ENCODE results near the gene EEIG1.

EEIG1 gene

GRCh38 chr9:127937388-127938297 lies 43.1 kb downstream of the EEIG1 start, which contains the start of gene DPM2:
Gene DPM2 (minus strand): TSS chr9:127937854. CDS start chr9:127937820, 34 bp downstream.
- Histone ChIP-seq H4K20me1 (peaks cover 33% of the 10 kb centered on the region), H3K27me3 (no peaks in the 10 kb centered on the region), H3K4me1 (peaks cover 37% of the 10 kb centered on the region), H3K27ac (peak within 1 kb of the TSS; percentile 86), H3K36me3 (peaks cover 31% of the 10 kb centered on the region), H3K4me3 (peak within 1 kb of the TSS; percentile 89), H3K9me3 (no peaks in the 10 kb centered on the region), H3K9ac (peak within 1 kb of the TSS; percentile 86), H3K4me2 (peak within 1 kb of the TSS; percentile 95)
- no peak for TF ChIP-seq Cebpa-rat (IDR thresholded peaks at IDR 0.05)

DNA sequence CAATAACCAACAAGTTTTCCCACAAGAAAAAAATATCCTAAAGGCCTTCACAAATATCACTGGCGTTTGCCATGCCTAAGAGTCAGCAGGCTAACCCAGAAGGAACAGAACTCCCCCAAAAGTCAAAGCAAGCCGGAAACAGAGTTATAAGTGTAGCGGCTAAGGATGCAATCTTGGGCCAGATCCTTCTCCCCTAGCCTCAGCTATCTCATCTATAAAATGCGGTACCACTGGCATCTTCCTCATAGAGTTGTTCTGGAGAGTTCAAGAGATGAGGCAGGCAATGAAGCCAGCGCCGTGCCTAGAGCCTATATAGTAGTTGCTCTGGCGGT lies 43.8 kb downstream of the EEIG1 start:
- peaks cover 35% of the 10 kb centered on the region for H4K20me1 ChIP-seq
- peaks cover 38% of the 10 kb centered on the region for H3K4me1 ChIP-seq
- H3K9ac ChIP-seq = peak overlapping the region; percentile 86
- peak overlapping the region; percentile 89 for H3K4me3 ChIP-seq
- no peaks in the 10 kb centered on the region for H3K27me3 ChIP-seq
- peak overlapping the region; percentile 86 for H3K27ac ChIP-seq
- peak overlapping the region; percentile 95 for H3K4me2 ChIP-seq
- no peaks in the 10 kb centered on the region for H3K9me3 ChIP-seq
- H3K36me3 ChIP-seq = peaks cover 24% of the 10 kb centered on the region
- no peak for TF ChIP-seq Cebpa-rat (IDR thresholded peaks at IDR 0.05)

DNA sequence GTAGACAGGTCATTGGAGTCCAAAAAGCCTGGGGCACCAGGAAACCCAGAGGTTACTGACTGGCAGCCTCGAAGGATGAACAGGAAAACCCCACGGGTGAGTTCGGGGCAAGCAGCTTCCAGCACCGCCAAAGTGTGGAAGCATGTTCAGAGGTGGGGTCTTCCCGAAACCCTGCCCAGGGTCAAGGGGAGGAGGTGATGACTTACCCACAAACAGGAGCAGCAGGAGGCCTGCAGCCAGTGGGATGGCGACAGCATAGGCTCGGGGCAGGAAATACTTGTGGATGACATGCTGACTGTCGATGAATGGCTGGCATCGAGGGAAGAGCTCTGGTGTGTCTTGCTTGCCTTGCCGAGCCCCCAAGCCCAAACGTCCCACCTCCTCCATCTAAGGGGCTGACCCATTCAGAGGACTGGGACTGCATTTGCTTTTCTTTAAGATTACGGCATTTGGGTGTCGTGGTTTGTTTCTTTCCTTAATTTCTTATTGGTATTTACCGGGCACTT lies 44.4 kb downstream of the EEIG1 start:
- TF ChIP-seq Cebpa-rat (IDR thresholded peaks at IDR 0.05) = no peak
- Histone ChIP-seq H3K27ac (peak overlapping the region; percentile 86; the same call in 1 of the 2 replicates), H3K4me3 (peak overlapping the region; percentile 89)

GRCh38 chr9:127935765-127936221 lies 45.0 kb downstream of the EEIG1 start:
- peaks cover 50% of the 10 kb centered on the region for H3K4me1 ChIP-seq
- peak overlapping the region; percentile 89 for H3K4me3 ChIP-seq
- H3K27ac ChIP-seq = 0 out of 2 replicates have a peak overlapping the region, but pooled peaks have one; percentile 10
- peaks cover 23% of the 10 kb centered on the region for H3K36me3 ChIP-seq
- H3K9ac ChIP-seq = peak overlapping the region; percentile 86
- H4K20me1 ChIP-seq = peaks cover 46% of the 10 kb centered on the region
- peak overlapping the region; percentile 95 for H3K4me2 ChIP-seq
- H3K9me3 ChIP-seq = no peaks in the 10 kb centered on the region
- no peak for TF ChIP-seq Cebpa-rat (IDR thresholded peaks at IDR 0.05)
- no peaks in the 10 kb centered on the region for H3K27me3 ChIP-seq

More for the DNA sequence above, 44.4 kb downstream of the EEIG1 start:
- H4K20me1 ChIP-seq = peaks cover 41% of the 10 kb centered on the region
- peak overlapping the region; percentile 86 for H3K9ac ChIP-seq
- peaks cover 23% of the 10 kb centered on the region for H3K36me3 ChIP-seq
- no peaks in the 10 kb centered on the region for H3K9me3 ChIP-seq
- H3K27me3 ChIP-seq = no peaks in the 10 kb centered on the region
- H3K4me1 ChIP-seq = peaks cover 44% of the 10 kb centered on the region
- H3K4me2 ChIP-seq = peak overlapping the region; percentile 95

DNA sequence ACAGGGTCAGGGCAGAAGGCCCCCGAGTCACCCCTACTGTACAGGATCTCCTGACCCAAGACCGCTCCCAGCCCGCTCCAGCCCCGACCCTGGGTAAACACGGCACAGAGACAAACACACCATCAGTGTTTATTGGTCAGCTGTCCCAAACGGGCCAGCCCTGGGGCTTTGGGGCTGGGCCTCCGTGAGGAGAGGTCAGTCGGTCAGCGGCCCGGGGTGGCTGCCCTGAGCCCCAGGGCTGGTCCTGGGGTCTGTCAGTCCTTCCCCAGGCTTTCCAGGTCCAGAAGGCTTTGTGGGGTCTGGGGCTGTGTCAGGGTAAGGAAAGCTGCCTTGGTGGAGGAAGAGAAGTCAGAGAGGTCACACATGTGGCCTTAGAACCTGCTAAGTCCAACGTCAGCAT lies 45.8 kb downstream of the EEIG1 start:
- Histone ChIP-seq H3K4me1 (peaks cover 57% of the 10 kb centered on the region), H3K36me3 (peaks cover 20% of the 10 kb centered on the region), H3K27ac (0 out of 2 replicates have a peak overlapping the region, but pooled peaks have one; percentile 10), H3K4me2 (peak overlapping the region; percentile 95), H3K27me3 (peaks cover 6% of the 10 kb centered on the region), H3K4me3 (no peak overlapping the region), H4K20me1 (peaks cover 52% of the 10 kb centered on the region), H3K9me3 (no peaks in the 10 kb centered on the region), H3K9ac (peak overlapping the region; percentile 86)
- TF ChIP-seq Cebpa-rat (IDR thresholded peaks at IDR 0.05) = no peak

GRCh38 chr9:127934248-127934647 lies 46.5 kb downstream of the EEIG1 start:
- H3K4me2 ChIP-seq = peak overlapping the region; percentile 30
- H3K9me3 ChIP-seq = no peaks in the 10 kb centered on the region
- H3K4me1 ChIP-seq = peaks cover 61% of the 10 kb centered on the region
- H3K9ac ChIP-seq = no peak overlapping the region
- H4K20me1 ChIP-seq = peaks cover 59% of the 10 kb centered on the region
- no peak overlapping the region for H3K4me3 ChIP-seq
- H3K36me3 ChIP-seq = peaks cover 16% of the 10 kb centered on the region
- no peak overlapping the region for H3K27ac ChIP-seq
- H3K27me3 ChIP-seq = peaks cover 13% of the 10 kb centered on the region
- TF ChIP-seq Cebpa-rat (IDR thresholded peaks at IDR 0.05) = no peak

- Histone ChIP-seq H3K36me3 (peaks cover 16% of the 10 kb centered on the region), H3K9me3 (no peaks in the 10 kb centered on the region), H4K20me1 (peaks cover 74% of the 10 kb centered on the region), H3K4me2 (peak overlapping the region; percentile 100), H3K4me3 (peak overlapping the region; percentile 73), H3K27ac (no peak overlapping the region), H3K4me1 (peaks cover 53% of the 10 kb centered on the region), H3K27me3 (peaks cover 43% of the 10 kb centered on the region), H3K9ac (no peak overlapping the region)
- no peak for TF ChIP-seq Cebpa-rat (IDR thresholded peaks at IDR 0.05)
Measured at GRCh38 chr9:127931092-127931881, 49.5 kb downstream of the EEIG1 start.
